SH-SY5Y (cell line): ENCODE measurements around the gene EFCAB11.

Experiments
- GATA2 ChIP-seq: IDR thresholded peaks from 2 replicates; pipeline ENCODE4 v1.6.1; 2011; ENCODE audit warnings: mild to moderate bottlenecking, low read depth, low read length
- GATA3 ChIP-seq: IDR thresholded peaks from 2 replicates; pipeline ENCODE4 v1.6.1; 2011; ENCODE audit warnings: low read depth, mild to moderate bottlenecking, low read length, moderate library complexity

- no peak for TF ChIP-seq GATA3
- no peak for TF ChIP-seq GATA2
Measured at GRCh38 chr14:89983375-89983774, 28.8 kb upstream of the EFCAB11 start.
